Activated CD4-positive, alpha-beta memory T cell treated with anti-CD3 and anti-CD28 coated beads for 36 hours (primary cell): ENCODE measurements around the gene NDOR1. TPM values are rescaled to one million over a fixed set of nuclear protein-coding genes. Genes with fewer than 3 reads are reported as not detected.

Experiments
- CTCF ChIA-PET: fragments of 350-600 bp; sonication (Branson Sonifier 250); formaldehyde crosslinking; loops from one replicate; lab custom pipeline; 2021; ENCODE audit warnings: antibody characterized with exemption, inconsistent platforms; lab: Charles Lee
- POLR2A ChIA-PET: fragments of 350-600 bp; sonication (Branson Sonifier 250); formaldehyde crosslinking; loops from one replicate; lab custom pipeline; 2021; ENCODE audit warnings: antibody characterized with exemption; lab: Charles Lee
- DNase-seq: peaks from one replicate; pipeline ENCODE4 v3.0.0-alpha.2; 2020
- H3K27ac Mint-ChIP-seq: one replicate; pipeline ENCODE4 v1.8.0; 2021; ENCODE audit warnings: mixed read lengths
- H3K27me3 Mint-ChIP-seq: one replicate; pipeline ENCODE4 v1.8.0; 2021; ENCODE audit warnings: mixed read lengths
- H3K36me3 Mint-ChIP-seq: one replicate; pipeline ENCODE4 v1.8.0; 2021; ENCODE audit warnings: mixed read lengths
- H3K4me1 Mint-ChIP-seq: one replicate; pipeline ENCODE4 v1.8.0; 2021; ENCODE audit warnings: low read depth, mixed read lengths
- H3K4me3 Mint-ChIP-seq: one replicate; pipeline ENCODE4 v1.8.0; 2021; ENCODE audit warnings: mild to moderate bottlenecking, mixed read lengths
- H3K9me3 Mint-ChIP-seq: one replicate; pipeline ENCODE4 v1.8.0; 2021; ENCODE audit warnings: mixed read lengths
- intact Hi-C: fragments of 100-400 bp; cut with micrococcal nuclease; formaldehyde crosslinking; loops from one replicate; pipeline ENCODE4 v1.15.1; 2023
- total RNA-seq, 2 experiments: library from RNA; stranded (reverse); gene quantifications; one replicate each; pipeline ENCODE4 v1.2.3, GENCODE V29; 2021

NDOR1 gene
- total RNA-seq, 2 experiments from 2014 or later = 29.4 to 31.3 TPM

GRCh38 chr9:137162505-137163364, 42.8 kb upstream of the NDOR1 start:
- Mint-ChIP-seq H3K9me3 (no peaks in the 10 kb centered on the region), H3K4me3 (no peak overlapping the region), H3K4me1 (peaks cover 9% of the 10 kb centered on the region), H3K27me3 (peaks cover 38% of the 10 kb centered on the region), H3K27ac (no peak overlapping the region), H3K36me3 (no peaks in the 10 kb centered on the region)
- intact Hi-C loops = no loop called here
- ChIA-PET CTCF (interaction anchor here (1.0 kb wide), 1 partner anchor 74 kb away, joined by 5 read pairs; no protein-coding TSS in a partner anchor), POLR2A (no interaction called here)
- no peak for DNase-seq

- ChIA-PET POLR2A (no interaction called here), CTCF (interaction anchor here (1.0 kb wide), 1 partner anchor 73 kb away, joined by 5 read pairs; no protein-coding TSS in a partner anchor)
- H3K36me3 Mint-ChIP-seq = no peaks in the 10 kb centered on the region
- no peak for DNase-seq
- H3K9me3 Mint-ChIP-seq = no peaks in the 10 kb centered on the region
- peaks cover 32% of the 10 kb centered on the region for H3K27me3 Mint-ChIP-seq
- no peak overlapping the region for H3K27ac Mint-ChIP-seq
- H3K4me3 Mint-ChIP-seq = no peak overlapping the region
- peaks cover 9% of the 10 kb centered on the region for H3K4me1 Mint-ChIP-seq
- intact Hi-C loops = no loop called here
Measured at GRCh38 chr9:137163365-137163715, 42.2 kb upstream of the NDOR1 start.

- no peaks in the 10 kb centered on the region for H3K36me3 Mint-ChIP-seq
- peaks cover 9% of the 10 kb centered on the region for H3K4me1 Mint-ChIP-seq
- no peak overlapping the region for H3K27ac Mint-ChIP-seq
- POLR2A ChIA-PET = no interaction called here
- peaks cover 32% of the 10 kb centered on the region for H3K27me3 Mint-ChIP-seq
- DNase-seq = no peak
- intact Hi-C loops = no loop called here
- CTCF ChIA-PET = no interaction called here
- H3K9me3 Mint-ChIP-seq = no peaks in the 10 kb centered on the region
- no peak overlapping the region for H3K4me3 Mint-ChIP-seq
Measured at GRCh38 chr9:137163805-137164204, 41.7 kb upstream of the NDOR1 start.

GRCh38 chr9:137164370-137165249, 40.9 kb upstream of the NDOR1 start:
- no peak for DNase-seq
- ChIA-PET CTCF (no interaction called here), POLR2A (no interaction called here)
- intact Hi-C loops = no loop called here
- H3K36me3 Mint-ChIP-seq = no peaks in the 10 kb centered on the region
- H3K27me3 Mint-ChIP-seq = peaks cover 28% of the 10 kb centered on the region
- no peak overlapping the region for H3K27ac Mint-ChIP-seq
- peaks cover 6% of the 10 kb centered on the region for H3K4me1 Mint-ChIP-seq
- H3K4me3 Mint-ChIP-seq = no peak overlapping the region
- H3K9me3 Mint-ChIP-seq = no peaks in the 10 kb centered on the region

- H3K36me3 Mint-ChIP-seq = no peaks in the 10 kb centered on the region
- H3K27ac Mint-ChIP-seq = no peak overlapping the region
- POLR2A ChIA-PET = no interaction called here
- no peak overlapping the region for H3K4me3 Mint-ChIP-seq
- CTCF ChIA-PET = no interaction called here
- DNase-seq = no peak
- no peaks in the 10 kb centered on the region for H3K9me3 Mint-ChIP-seq
- peaks cover 30% of the 10 kb centered on the region for H3K27me3 Mint-ChIP-seq
- intact Hi-C loops = no loop called here
- peaks cover 6% of the 10 kb centered on the region for H3K4me1 Mint-ChIP-seq
Measured at GRCh38 chr9:137165250-137165836, 40.2 kb upstream of the NDOR1 start.

- no peaks in the 10 kb centered on the region for H3K36me3 Mint-ChIP-seq
- CTCF ChIA-PET = interaction anchor here (0.6 kb wide), 1 partner anchor 23 kb away, joined by 3 read pairs; no protein-coding TSS in a partner anchor
- H3K27me3 Mint-ChIP-seq = peaks cover 34% of the 10 kb centered on the region
- no peak overlapping the region for H3K27ac Mint-ChIP-seq
- peaks cover 6% of the 10 kb centered on the region for H3K4me1 Mint-ChIP-seq
- intact Hi-C loops = no loop called here
- H3K4me3 Mint-ChIP-seq = no peak overlapping the region
- POLR2A ChIA-PET = no interaction called here
- DNase-seq = no peak
- no peaks in the 10 kb centered on the region for H3K9me3 Mint-ChIP-seq
Measured at GRCh38 chr9:137166380-137167229, 38.9 kb upstream of the NDOR1 start.

GRCh38 chr9:137167277-137167746, 38.2 kb upstream of the NDOR1 start:
- H3K27ac Mint-ChIP-seq = no peak overlapping the region
- peaks cover 6% of the 10 kb centered on the region for H3K4me1 Mint-ChIP-seq
- POLR2A ChIA-PET = no interaction called here
- no peaks in the 10 kb centered on the region for H3K36me3 Mint-ChIP-seq
- H3K9me3 Mint-ChIP-seq = no peaks in the 10 kb centered on the region
- H3K4me3 Mint-ChIP-seq = no peak overlapping the region
- H3K27me3 Mint-ChIP-seq = peaks cover 32% of the 10 kb centered on the region
- no peak for DNase-seq
- CTCF ChIA-PET = no interaction called here
- intact Hi-C loops = no loop called here

- intact Hi-C loops = no loop called here
- CTCF ChIA-PET = interaction anchor here (1.4 kb wide), 1 partner anchor 38 kb away, joined by 3 read pairs; no protein-coding TSS in a partner anchor
- H3K27me3 Mint-ChIP-seq = peaks cover 32% of the 10 kb centered on the region
- peaks cover 6% of the 10 kb centered on the region for H3K4me1 Mint-ChIP-seq
- H3K36me3 Mint-ChIP-seq = no peaks in the 10 kb centered on the region
- no peak overlapping the region for H3K4me3 Mint-ChIP-seq
- no peak for DNase-seq
- H3K27ac Mint-ChIP-seq = no peak overlapping the region
- no peaks in the 10 kb centered on the region for H3K9me3 Mint-ChIP-seq
- POLR2A ChIA-PET = no interaction called here
Measured at GRCh38 chr9:137167747-137168572, 37.5 kb upstream of the NDOR1 start.

GRCh38 chr9:137168573-137168903, 37.0 kb upstream of the NDOR1 start:
- Mint-ChIP-seq H3K27ac (no peak overlapping the region), H3K36me3 (no peaks in the 10 kb centered on the region), H3K9me3 (no peaks in the 10 kb centered on the region), H3K4me1 (peaks cover 6% of the 10 kb centered on the region), H3K27me3 (peaks cover 35% of the 10 kb centered on the region), H3K4me3 (no peak overlapping the region)
- intact Hi-C loops = no loop called here
- DNase-seq = no peak
- ChIA-PET CTCF (interaction anchor here (1.4 kb wide), 1 partner anchor 39 kb away, joined by 3 read pairs; no protein-coding TSS in a partner anchor), POLR2A (no interaction called here)

- Mint-ChIP-seq H3K27ac (no peak overlapping the region), H3K4me3 (no peak overlapping the region), H3K4me1 (peaks cover 6% of the 10 kb centered on the region), H3K9me3 (no peaks in the 10 kb centered on the region), H3K27me3 (peaks cover 34% of the 10 kb centered on the region), H3K36me3 (no peaks in the 10 kb centered on the region)
- CTCF ChIA-PET = interaction anchor here (1.2 to 1.5 kb wide), 3 partner anchors 40 to 101 kb away, joined by 3 to 5 read pairs (median 3); no protein-coding TSS in a partner anchor
- POLR2A ChIA-PET = no interaction called here
- intact Hi-C loops = no loop called here
- no peak for DNase-seq
Measured at GRCh38 chr9:137168904-137169856, 36.3 kb upstream of the NDOR1 start.
